HCT116 (cell line): Measurements from ENCODE around the gene STAMBPL1. TPM values are rescaled to one million over a fixed set of nuclear protein-coding genes. Genes with fewer than 3 reads are reported as not detected.

Source experiments
- ATAC-seq: fragments of 200-7000 bp; cut with Tn5 transposase; 2 replicates; pipeline ENCODE4 v1.9.1; 2020; ENCODE audit warnings: mild to moderate bottlenecking, moderate library complexity
- BruUV-seq: library from RNA; stranded (reverse); fragments of 400-500 nt; replicated peaks from 2 replicates; lab custom pipeline; 2021; lab: Mats Ljungman, UMichigan
- CTCF ChIA-PET: fragments of 300-600 bp; sonication (Branson Sonifier 250); formaldehyde crosslinking; loops from one replicate; lab custom pipeline; 2021; ENCODE audit warnings: antibody characterized with exemption; lab: Charles Lee
- POLR2A ChIA-PET: fragments of 300-600, 350-600 bp; sonication (Branson Sonifier 250); formaldehyde crosslinking; loops from one replicate; lab custom pipeline; 2021; ENCODE audit warnings: antibody characterized with exemption; lab: Charles Lee
- RAD21 ChIA-PET, 2 experiments: fragments of 300-600 bp; sonication (Branson Sonifier 250); formaldehyde crosslinking; loops; one replicate each; lab custom pipeline; 2023; ENCODE audit warnings: low total read pairs in 2 of 2; ENCODE audit not compliant: uncharacterized antibody in 2 of 2, unreplicated experiment in 2 of 2, low non-redundant PET in 1 of 2; lab: Charles Lee
- DNase-seq: peaks from one replicate; pipeline ENCODE4 v3.0.0-alpha.2; 2010; ENCODE audit warnings: low read depth, low spot score
- H2AFZ ChIP-seq: fragments of 200-600 bp; shearing (Covaris generic), sonication (generic); 2 replicates; pipeline ENCODE4 v1.6.1; 2017; ENCODE audit warnings: low read depth, mixed run types, mixed read lengths, antibody characterized with exemption, low read length; ENCODE audit not compliant: poor library complexity, severe bottlenecking
- H3K27ac ChIP-seq: 2 replicates; pipeline ENCODE4 v1.5.1; 2012; ENCODE audit warnings: low read depth, low read length
- H3K27me3 ChIP-seq: fragments of 200-600 bp; sonication (generic); 2 replicates; pipeline ENCODE4 v1.6.1; 2016; ENCODE audit warnings: mixed run types, low read length, mixed read lengths; ENCODE audit not compliant: insufficient read depth
- H3K36me3 ChIP-seq, 2 experiments: fragments of 200-500 bp in 1 of 2; fragments of 200-600 bp in 1 of 2; sonication (Bioruptor generic) in 1 of 2; sonication (generic) in 1 of 2; 2 replicates each; pipeline versions ENCODE4 v1.5.1 to v1.6.1; 2014 to 2016; ENCODE audit warnings: low read length in 2 of 2, inconsistent platforms in 1 of 2, mixed read lengths in 1 of 2, mixed run types in 1 of 2; ENCODE audit not compliant: insufficient read depth in 2 of 2, control insufficient read depth in 1 of 2
- H3K4me1 ChIP-seq, 2 experiments: fragments of 200-600 bp in 1 of 2; sonication (generic) in 1 of 2; 2 replicates each; pipeline versions ENCODE4 v1.5.1 to v1.6.1; 2012 to 2017; ENCODE audit warnings: low read length in 2 of 2, inconsistent platforms in 1 of 2, mild to moderate bottlenecking in 1 of 2, mixed read lengths in 1 of 2, mixed run types in 1 of 2, moderate library complexity in 1 of 2; ENCODE audit not compliant: insufficient read depth in 2 of 2, control insufficient read depth in 1 of 2
- H3K4me2 ChIP-seq: fragments of 200-600 bp; sonication (generic); 2 replicates; pipeline ENCODE4 v1.6.1; 2017; ENCODE audit warnings: mixed run types, low read length, mixed read lengths
- H3K4me3 ChIP-seq, 2 experiments: fragments of 200-600 bp in 1 of 2; sonication (generic) in 1 of 2; replicated peaks in 1 of 2; 2 replicates each; pipeline ENCODE4 v1.5.1; 2011 to 2016; ENCODE audit warnings: low read length in 2 of 2, control low read depth in 1 of 2, low read depth in 1 of 2, mild to moderate bottlenecking in 1 of 2, mixed read lengths in 1 of 2, mixed run types in 1 of 2
- H3K79me2 ChIP-seq: fragments of 200-600 bp; sonication (generic); 2 replicates; pipeline ENCODE4 v1.6.1; 2017; ENCODE audit warnings: mild to moderate bottlenecking, mixed run types, low read length, moderate library complexity, mixed read lengths; ENCODE audit not compliant: insufficient read depth
- H3K9ac ChIP-seq: fragments of 200-600 bp; sonication (generic); 2 replicates; pipeline ENCODE4 v1.6.1; 2016; ENCODE audit warnings: low read length, mixed read lengths
- H3K9me2 ChIP-seq: fragments of 200-600 bp; sonication (generic), shearing (Covaris generic); 2 replicates; pipeline ENCODE4 v1.6.1; 2017; ENCODE audit warnings: mixed run types, mild to moderate bottlenecking, moderate library complexity; ENCODE audit not compliant: insufficient read depth
- H3K9me3 ChIP-seq, 2 experiments: fragments of 200-500 bp in 1 of 2; fragments of 200-600 bp in 1 of 2; sonication (Bioruptor generic) in 1 of 2; sonication (generic) in 1 of 2; 2 replicates each; pipeline ENCODE4 v1.6.1; 2014 to 2017; ENCODE audit warnings: low read length in 2 of 2, mixed read lengths in 2 of 2, inconsistent platforms in 1 of 2, low read depth in 1 of 2, mild to moderate bottlenecking in 1 of 2, mixed run types in 1 of 2, moderate library complexity in 1 of 2; ENCODE audit not compliant: control insufficient read depth in 1 of 2, insufficient read depth in 1 of 2
- H4K20me1 ChIP-seq: fragments of 200-600 bp; sonication (generic), shearing (Covaris generic); 2 replicates; pipeline ENCODE4 v1.6.1; 2017; ENCODE audit warnings: mixed run types, mild to moderate bottlenecking, moderate library complexity; ENCODE audit not compliant: insufficient read depth
- ATF3 ChIP-seq: IDR thresholded peaks from 2 replicates; pipeline ENCODE4 v1.6.1; 2012
- CEBPB ChIP-seq: IDR thresholded peaks from 2 replicates; pipeline ENCODE4 v1.6.1; 2012; ENCODE audit warnings: low read depth
- CTCF ChIP-seq, 3 experiments: fragments of 200-600 bp in 1 of 3; sonication (generic) in 1 of 3; IDR thresholded peaks in 2 of 3; conservative IDR thresholded peaks in 1 of 3; 2 replicates each; pipeline ENCODE4 v1.5.1; 2012 to 2017; ENCODE audit warnings: low read depth in 2 of 3, low read length in 2 of 3, antibody characterized with exemption in 1 of 3, borderline replicate concordance in 1 of 3, control low read depth in 1 of 3, mild to moderate bottlenecking in 1 of 3, mixed read lengths in 1 of 3, mixed run types in 1 of 3, moderate library complexity in 1 of 3; ENCODE audit not compliant: insufficient read depth in 1 of 3
- EGR1 ChIP-seq: IDR thresholded peaks from 2 replicates; pipeline ENCODE4 v1.6.1; 2012; ENCODE audit warnings: low read depth
- FOSL1 ChIP-seq: IDR thresholded peaks from 2 replicates; pipeline ENCODE4 v1.6.1; 2012; ENCODE audit warnings: low read depth
- POLR2A ChIP-seq: IDR thresholded peaks from 2 replicates; pipeline ENCODE4 v1.7.0; 2011; ENCODE audit warnings: borderline replicate concordance; ENCODE audit not compliant: insufficient read depth, insufficient read length; ENCODE audit errors: extremely low read depth
- POLR2AphosphoS5 ChIP-seq: IDR thresholded peaks from 2 replicates; pipeline ENCODE4 v1.6.1; 2011; ENCODE audit warnings: mild to moderate bottlenecking, low read depth, low read length, moderate library complexity
- SIN3A ChIP-seq: IDR thresholded peaks from 2 replicates; pipeline ENCODE4 v1.6.1; 2012; ENCODE audit warnings: low read depth
- TCF7L2 ChIP-seq: IDR thresholded peaks from 2 replicates; pipeline ENCODE4 v1.7.0; 2011; ENCODE audit warnings: borderline replicate concordance, inconsistent platforms; ENCODE audit not compliant: insufficient read depth, insufficient read length; ENCODE audit errors: extremely low read depth
- intact Hi-C: fragments of 100-400 bp; cut with micrococcal nuclease; formaldehyde crosslinking; loops from 2 replicates; pipeline ENCODE4 v1.10.0; 2022
- total RNA-seq: library from RNA; stranded (reverse); gene quantifications from one replicate; pipeline ENCODE4 v1.2.1, GENCODE V29; 2021; ENCODE audit not compliant: unreplicated experiment

The STAMBPL1 gene
- total RNA-seq, 1 experiment from 2014 or later = 11.0 TPM

GRCh38 chr10:88941026-88941425, 61.0 kb downstream of the STAMBPL1 start:
- intact Hi-C loops = no loop called here
- Histone ChIP-seq H3K9me2 (no peaks in the 10 kb centered on the region), H3K9me3 (no peaks in the 10 kb centered on the region), H3K36me3 (no peaks in the 10 kb centered on the region), H3K79me2 (no peaks in the 10 kb centered on the region), H2AFZ (no peak overlapping the region), H3K4me2 (no peak overlapping the region), H3K27me3 (no peaks in the 10 kb centered on the region), H3K4me3 (no peak overlapping the region), H3K9ac (no peak overlapping the region), H3K4me1 (no peaks in the 10 kb centered on the region), H3K27ac (no peak overlapping the region), H4K20me1 (no peaks in the 10 kb centered on the region)
- RAD21 ChIA-PET = no interaction called here
- POLR2A ChIA-PET = no interaction called here
- DNase-seq = no peak
- no TSS peak for BruUV-seq
- no peak for ATAC-seq
- CTCF ChIA-PET = no interaction called here
- TF ChIP-seq EGR1 (no peak), POLR2AphosphoS5 (no peak), CEBPB (no peak), CTCF (IDR thresholded peaks at IDR 0.05 in 2 of 3, conservative IDR thresholded peaks at IDR 0.05 in 1 of 3; ENCODE audit: borderline replicate concordance in 1 of 3, insufficient read depth in 1 of 3, low read depth in 2 of 3, low read length in 2 of 3) (no peak), POLR2A (no peak), SIN3A (no peak), ATF3 (no peak), TCF7L2 (no peak)

- Histone ChIP-seq H3K9me2 (no peaks in the 10 kb centered on the region), H3K9me3 (no peaks in the 10 kb centered on the region), H3K4me3 (no peak overlapping the region), H3K9ac (no peak overlapping the region)
- intact Hi-C loops = no loop called here
- TF ChIP-seq FOSL1 = no peak
- TF ChIP-seq, all 23 proteins: peak for 0
- POLR2A ChIA-PET = no interaction called here
- Histone ChIP-seq H4K20me1 (no peaks in the 10 kb centered on the region), H3K79me2 (no peaks in the 10 kb centered on the region), H3K27ac (no peak overlapping the region), H3K4me2 (no peak overlapping the region), H3K27me3 (no peaks in the 10 kb centered on the region), H3K4me1 (no peaks in the 10 kb centered on the region), H2AFZ (no peak overlapping the region), H3K36me3 (no peaks in the 10 kb centered on the region)
- no peak for DNase-seq
- ATAC-seq = no peak
- RAD21 ChIA-PET = no interaction called here
- CTCF ChIA-PET = interaction anchor here (1.3 to 2.3 kb wide), 3 partner anchors 9 to 43 kb away, joined by 3 to 9 read pairs (median 7); no protein-coding TSS in a partner anchor
- no TSS peak for BruUV-seq
Measured at GRCh38 chr10:88943778-88944177, 63.7 kb downstream of the STAMBPL1 start.
